Measurements from ENCODE around the gene DVL3.
"Not testable (repeated sequence)": the region's sequence is repeated elsewhere in the genome, so short reads cannot be mapped to it uniquely, and the experiment has no call there.

Gene DVL3

DNA sequence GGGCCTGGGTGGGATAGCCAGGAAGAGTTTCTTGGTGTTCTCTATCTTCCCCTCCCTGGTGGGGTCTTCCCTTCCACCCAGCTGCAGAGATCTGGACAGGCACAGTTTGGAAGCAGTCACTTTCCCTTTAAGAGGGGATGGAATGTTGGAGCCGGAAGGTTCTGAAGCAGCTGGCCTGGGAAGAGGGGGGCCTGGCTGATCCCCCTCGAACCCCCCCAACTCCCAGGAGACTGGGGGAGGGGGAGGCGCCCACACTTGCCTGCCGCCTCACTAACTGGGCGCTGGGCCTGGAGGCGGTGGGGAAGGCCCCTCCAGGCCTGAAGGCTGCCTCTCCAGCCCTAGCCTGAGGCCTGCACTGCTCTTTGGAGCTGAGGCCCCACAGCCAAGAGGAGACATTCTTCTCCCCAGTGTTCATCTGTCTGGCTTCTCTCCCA, 1.4 kb downstream of the DVL3 start:
- peak; percentile 72 for DNase-seq

DNA sequence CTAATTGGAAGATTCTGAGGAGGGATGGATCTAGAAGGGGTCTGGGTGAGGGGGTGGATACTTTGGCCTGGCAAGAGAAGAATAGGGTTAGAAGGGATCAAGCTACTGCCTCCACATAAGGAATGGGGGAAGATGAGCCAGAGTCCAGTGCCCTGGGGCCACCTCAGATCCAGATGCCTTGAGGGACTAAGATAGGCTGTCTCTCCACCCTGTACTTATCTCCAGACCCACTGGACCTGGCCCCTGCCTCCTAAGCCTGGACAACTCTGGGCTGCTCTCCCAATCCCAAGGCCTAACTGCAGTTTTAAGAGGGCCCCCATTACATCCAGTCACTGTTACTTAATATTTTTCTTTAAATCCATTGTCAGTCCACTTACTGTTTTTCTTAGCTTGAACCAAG, 2.0 kb downstream of the DVL3 start:
- no peak for DNase-seq

DNA sequence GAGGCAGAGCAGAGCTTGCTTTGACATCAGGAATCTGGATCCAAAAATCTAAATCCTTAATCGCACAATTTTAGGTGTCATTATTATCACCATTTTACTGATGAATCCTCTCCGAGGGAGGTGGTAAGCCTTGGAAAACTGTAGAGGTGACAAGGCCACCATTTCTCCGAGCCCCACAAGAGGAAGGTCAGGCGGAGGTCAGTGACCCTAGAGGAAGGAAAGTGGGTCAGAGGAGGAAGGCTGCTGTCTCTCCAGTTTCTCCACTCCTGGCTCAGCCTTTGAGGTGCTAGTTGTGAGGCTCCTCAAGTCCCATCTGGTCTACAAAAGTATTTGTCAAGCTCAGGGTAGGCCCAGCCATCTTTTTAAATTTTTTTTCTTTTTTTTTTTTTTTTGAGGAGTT, 3.2 kb downstream of the DVL3 start:
- DNase-seq, result no peak

DNA sequence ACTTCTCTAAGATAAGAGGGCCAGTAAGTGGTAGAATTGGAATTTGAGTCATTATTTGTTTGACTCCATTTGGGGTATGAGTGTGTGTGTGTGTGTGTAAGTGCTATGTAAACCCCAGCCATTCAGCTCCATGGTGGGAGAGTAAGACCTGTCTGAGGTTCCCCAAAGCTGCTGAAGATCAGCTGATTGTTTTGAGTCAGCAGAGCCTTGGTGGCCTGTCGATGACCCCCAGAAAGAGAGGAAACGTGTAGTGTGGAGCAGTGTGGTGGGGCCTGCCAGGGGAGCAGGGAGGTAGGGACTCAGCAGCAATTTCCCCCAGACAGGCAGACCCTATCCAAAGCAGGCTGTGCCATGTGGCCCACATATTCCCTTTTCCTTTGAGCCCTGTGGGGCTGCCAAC, 5.3 kb downstream of the DVL3 start:
- DNase-seq, result peak; percentile 73

DNA sequence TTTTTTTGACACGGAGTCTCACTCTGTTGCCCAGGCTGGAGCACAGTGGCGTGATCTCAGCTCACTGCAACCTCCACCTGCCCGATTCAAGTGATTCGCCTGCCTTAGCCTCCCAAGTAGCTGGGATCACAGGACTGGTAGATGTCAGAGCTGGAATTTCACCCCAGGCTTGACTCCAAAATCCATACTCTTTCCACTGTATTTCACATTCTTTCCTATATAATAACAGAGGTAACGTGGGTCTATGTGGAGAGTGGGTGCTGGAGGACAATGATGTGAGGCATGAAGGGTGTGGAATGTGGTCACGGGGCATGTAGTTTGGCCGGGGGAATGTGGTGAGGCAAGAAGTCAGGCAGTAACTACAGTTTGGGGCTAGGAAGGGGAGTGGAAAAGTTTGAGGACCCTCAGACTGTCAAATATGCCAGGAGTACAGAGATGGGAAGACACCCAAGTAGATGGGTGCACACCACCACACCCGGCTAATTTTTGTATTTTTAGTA, 7.4 kb downstream of the DVL3 start:
- not testable (repeated sequence) for DNase-seq

DNA sequence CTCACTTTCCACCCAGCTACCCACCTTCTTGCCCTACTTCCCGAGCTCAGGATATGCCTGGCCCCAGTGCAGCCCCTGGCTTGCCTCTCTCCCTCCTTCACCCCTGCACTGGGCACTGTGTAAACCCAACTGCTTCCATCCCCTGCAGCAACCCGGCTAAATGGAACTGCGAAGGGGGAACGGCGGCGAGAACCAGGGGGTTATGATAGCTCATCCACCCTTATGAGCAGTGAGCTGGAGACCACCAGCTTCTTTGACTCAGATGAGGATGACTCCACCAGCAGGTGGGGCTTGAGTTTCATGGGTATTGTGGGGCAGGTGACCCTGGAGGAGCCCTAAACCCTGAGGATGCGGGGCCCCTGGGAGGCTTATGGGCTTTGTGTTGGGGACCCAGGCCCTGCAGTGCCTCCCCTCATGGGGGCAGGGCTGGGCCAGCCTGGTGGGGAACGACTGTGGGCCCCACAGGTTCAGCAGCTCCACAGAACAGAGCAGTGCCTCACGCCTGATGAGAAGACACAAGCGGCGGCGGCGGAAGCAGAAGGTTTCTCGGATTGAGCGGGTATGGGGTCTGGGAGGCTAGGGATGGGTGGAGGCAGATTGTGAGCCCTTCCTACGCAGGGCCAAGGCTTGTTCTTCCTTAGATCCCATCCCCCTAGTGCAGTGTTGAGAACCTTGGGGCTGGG, 9.6 kb downstream of the DVL3 start:
- no peak for DNase-seq

DNA sequence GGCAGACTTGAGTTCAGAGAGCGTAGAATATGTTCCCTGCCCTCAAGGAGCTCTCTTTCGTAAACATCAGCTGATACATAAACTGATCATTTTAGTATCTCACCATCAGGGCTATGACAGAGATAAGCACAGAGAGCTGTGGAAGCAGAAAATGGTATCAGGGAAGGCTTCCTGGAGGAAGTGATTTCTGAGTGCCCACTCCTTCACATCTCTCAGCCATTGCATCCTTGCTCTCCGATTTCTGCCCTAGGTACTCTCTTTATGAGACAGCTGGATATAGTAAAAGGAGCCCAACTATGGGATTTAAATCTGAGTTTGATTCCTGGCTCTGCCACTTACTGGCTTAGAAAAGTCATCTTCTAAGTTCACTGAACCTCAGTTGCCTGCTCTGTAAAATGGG, 10.4 kb downstream of the DVL3 start:
- no peak for DNase-seq

DNA sequence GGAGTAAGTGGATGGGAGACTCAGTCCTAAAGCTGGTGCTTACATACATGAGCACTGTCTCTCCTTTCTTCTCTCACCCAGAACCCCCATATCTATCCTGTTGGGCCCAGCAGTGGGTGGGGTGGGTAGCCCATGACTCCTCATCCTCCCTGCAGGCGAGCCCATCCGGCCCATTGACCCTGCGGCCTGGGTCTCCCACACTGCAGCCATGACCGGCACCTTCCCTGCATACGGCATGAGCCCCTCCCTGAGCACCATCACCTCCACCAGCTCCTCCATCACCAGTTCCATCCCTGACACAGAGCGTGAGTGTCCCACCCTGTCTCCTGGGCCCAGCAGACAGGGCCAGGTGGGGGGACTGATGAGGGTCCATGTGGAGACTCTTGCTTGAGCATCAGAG, 11.5 kb downstream of the DVL3 start:
- no peak for DNase-seq

DNA sequence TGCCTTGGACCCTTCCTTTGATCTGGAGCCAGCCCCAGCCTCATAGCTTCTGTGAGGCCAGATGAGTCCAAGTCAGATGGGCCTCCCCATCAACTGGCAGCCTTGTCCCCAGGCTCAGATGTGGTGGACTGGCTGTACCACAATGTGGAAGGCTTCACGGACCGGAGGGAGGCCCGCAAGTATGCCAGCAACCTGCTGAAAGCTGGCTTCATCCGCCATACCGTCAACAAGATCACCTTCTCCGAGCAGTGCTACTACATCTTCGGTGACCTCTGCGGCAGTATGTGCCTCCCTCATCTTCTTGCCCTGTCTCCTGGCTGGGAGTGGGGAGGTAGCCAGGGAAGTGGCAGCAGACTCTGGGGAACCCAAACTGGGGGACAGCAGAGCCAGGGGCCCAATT, 12.6 kb downstream of the DVL3 start:
- DNase-seq, result no peak

DNA sequence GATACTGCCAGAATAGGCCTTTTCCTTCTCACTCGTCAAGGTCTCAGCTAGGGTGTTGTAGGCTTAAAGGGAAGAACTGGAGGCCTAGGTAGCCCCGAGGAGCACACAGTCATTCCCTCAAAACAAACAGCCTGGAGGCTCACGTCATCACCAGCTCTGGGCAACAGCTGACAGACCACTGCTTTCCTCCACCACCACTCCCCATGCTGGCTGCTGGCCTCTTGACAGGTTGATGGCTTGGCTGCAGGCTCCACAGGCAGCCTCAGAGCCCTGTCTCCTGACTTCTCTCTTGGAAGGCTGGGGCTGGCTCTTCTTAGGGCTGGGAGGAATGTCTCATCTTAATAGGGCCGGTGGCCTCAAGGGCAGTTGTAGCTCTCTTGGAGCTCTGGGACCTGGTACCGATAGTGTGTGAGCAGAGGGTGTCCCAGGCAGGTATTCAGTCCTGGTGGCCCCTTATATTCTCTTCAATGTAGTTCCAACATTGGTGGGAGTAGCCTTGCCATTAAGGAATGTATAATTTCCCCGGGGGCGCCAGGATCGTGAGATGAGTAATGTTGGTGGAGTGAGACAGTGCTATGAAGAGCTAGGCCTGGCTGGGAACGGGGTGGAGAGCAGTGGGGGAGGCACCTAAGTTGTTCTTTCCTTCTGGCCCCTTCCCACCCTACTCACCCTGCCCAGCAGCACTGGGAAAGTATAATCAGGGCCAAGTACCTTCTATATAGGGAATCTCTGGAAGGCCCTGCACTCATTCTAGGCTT, 13.4 kb downstream of the DVL3 start:
- peak; percentile 85 for DNase-seq

DNA sequence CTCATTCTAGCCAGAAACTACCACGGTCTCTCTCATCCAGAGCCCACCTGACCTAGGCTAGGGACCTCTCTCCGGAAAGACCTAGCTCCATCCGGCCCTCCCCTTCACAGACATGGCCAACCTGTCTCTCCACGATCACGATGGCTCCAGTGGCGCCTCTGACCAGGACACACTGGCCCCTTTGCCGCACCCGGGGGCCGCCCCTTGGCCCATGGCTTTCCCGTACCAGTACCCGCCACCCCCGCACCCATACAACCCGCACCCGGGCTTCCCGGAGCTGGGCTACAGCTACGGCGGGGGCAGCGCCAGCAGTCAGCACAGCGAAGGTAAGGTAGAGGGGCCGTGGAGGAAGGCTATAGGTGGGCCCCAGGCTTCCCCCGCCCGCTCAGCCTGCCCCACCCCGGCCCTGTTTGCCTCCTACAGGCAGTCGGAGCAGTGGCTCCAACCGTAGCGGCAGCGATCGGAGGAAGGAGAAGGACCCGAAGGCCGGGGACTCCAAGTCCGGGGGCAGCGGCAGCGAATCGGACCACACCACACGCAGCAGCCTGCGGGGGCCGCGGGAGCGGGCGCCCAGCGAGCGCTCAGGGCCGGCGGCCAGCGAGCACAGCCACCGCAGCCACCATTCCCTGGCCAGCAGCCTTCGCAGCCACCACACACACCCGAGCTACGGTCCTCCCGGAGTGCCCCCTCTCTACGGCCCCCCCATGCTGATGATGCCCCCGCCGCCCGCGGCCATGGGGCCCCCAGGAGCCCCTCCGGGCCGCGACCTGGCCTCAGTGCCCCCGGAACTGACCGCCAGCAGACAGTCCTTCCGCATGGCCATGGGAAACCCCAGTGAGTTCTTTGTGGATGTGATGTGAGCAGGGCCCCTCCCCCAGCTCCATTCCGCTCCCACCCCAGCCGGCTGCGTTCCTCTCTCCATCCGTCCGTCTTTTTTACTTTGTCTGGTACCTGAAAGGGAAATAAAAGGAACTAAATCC, 15.0 kb downstream of the DVL3 start:
- DNase-seq, result no peak

DNA sequence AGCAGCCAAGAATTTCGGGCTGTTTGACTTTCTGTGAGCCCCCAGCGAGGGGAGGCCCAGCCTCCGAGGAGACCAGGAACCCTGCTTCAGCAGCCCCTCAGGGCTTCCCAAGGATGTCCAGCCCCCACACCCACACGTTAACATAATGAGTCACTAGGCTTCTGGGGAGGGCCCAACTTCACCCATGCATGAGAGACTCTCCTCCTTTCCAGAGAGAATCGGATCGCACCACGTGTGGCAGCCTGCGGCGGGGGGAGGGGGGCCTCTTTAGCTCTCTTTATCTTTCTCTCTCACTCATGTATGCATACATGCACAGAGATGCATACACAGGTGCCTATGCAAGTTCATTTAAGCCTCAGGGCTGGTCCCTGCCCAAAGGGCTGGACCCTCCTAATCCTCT, 16.4 kb downstream of the DVL3 start:
- DNase-seq, result peak; percentile 76

DNA sequence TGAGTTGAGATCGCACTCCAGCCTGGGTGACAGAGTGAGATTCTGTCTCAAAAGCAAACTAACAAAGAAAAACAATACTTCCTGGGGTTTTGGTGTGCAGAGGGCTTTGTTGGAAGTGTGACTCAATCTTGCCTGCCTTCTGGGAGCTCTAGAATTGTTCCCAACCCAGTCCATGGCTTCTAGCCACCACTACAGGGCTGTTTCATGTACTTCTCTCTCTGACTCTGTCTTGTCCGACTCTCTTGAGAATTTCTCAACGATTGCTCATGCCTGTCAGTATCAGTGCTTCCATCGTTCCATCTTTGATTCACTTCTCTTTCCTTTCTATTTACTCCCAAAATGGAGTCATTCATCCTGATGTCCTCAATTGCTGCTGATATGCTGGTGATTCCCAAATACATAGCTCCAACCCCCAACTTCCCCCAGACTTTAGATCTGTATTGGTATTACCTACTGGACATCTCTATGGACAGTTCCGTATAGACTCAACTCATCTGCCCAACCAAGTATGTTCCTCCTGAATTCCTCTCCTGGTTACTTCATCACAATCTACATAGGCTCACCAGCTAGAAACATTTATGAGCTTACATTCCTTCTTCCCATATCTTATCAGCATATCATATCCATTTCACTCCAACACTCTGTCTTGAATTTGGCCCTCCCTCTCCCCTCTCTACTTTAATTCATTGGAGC, 17.6 kb downstream of the DVL3 start:
- peak; percentile 92 for DNase-seq

DNA sequence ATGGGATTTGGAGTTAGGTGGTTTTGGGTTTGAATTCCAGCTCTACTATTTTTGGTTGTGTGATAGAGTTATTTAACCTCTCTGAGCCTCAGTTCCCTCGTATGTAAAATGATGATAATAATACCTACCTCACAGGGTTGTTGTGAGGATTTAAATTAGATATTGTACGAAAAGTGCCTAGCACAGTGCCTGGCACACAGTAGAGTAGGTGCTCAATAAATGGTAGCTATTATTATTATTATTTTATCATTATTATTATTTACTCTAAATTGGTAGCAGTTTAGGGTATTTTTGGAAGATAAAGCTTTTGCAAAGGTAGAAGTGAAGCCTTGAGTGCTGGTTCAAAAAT, 18.2 kb downstream of the DVL3 start:
- no peak for DNase-seq

DNA sequence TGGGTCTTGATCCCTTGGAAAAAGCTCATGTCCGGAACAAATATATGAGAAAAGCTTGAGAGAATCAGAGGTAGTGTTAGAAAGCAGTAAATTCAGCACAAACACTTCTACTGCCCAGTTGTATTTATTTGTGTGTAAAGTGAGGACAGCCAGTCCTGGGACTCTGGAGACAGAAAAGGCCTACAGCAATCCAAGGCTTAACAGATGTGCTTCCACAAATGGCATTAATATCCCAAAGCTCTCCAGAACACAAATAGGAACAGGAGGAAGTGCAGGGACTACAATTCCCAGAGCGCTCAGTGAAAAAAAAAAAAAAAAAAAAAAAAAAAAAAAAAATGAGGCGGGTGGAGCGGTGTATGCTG, 19.1 kb downstream of the DVL3 start:
- DNase-seq, result no peak

DNA sequence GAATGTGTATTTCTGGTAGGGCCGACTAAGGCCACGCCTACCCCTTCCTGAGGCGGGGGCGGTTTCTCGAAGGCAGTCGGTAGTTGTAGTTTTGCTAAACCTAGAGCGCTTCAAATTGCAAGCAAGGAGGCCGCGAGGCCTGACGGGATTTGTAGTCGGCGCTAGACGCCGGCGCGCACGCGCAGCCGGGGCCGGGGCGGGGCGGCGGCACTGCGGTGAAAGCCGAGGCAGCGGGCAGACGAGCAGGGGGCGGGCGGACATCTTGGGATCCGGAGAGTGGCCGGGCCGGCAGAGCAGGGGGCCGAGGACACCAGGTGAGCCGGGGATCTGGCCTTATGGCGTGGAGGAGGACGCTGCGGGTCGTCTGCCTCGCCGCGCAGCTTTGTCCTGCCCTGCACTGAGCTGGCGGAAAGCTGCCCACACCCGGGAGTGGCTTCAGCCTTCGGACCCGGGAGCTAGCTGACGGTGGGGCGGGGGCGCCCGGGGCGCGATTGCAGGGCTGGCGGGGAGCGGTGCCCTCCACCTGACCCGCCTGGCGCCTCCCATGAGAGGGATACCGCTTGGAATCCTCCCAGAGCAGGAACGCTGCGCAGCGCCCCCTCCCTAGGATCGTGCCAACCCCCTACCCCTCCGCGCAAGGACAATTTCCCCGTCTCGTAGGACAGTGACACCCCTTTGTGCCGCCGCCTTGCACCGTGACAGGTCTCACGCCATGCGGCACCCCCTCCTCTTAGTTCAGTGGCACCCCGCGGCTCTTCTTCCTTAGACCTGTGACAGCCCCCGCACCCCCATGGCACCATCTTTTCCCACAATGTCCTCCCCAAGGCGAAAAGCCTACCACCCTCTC, 19.7 kb downstream of the DVL3 start, which contains the start of gene AP2M1:
Gene AP2M1, plus strand, starts transcription at position 210 of the 847 bp plus-strand sequence. CDS start 2,139 bp downstream, outside the sequence.
- DNase-seq, result peak; percentile 99

DNA sequence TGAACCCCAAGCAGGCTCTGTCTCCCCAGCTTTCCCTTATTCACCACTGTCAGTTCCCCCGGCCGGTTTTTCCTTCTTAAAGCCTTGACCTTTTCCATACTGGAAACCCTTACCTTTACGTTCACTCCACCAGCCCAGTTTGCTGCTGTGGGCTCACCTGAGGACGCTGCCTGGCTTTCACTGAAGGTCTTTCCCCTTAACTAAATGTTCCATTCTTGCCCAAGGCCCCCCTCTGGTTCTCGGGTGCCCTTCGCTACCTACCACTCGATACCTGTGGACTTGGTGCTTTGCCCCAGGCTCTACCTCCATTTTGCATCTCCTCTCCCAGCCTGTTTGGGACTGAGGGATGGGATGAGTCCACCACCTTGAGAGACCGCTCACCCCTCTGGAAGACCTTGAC, 20.3 kb downstream of the DVL3 start:
- DNase-seq, result no peak

DNA sequence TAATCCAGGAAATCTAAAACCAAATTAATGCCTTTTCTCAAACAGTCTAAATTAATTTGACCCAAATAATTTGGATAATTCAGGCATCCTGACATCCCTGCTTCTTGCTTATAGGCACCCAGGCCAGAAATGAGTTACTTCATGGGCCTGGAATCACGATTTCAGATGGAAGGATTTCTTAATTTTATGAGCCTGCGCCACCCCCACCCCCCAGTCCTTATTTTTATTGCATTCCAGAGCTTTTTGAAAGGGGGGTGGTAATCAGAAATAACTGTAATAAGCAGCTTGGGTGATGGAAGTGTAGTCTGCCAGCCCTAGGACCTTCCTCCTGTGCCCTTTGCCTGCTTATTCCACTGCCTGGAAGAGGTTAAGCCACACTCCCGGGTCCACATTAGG, 20.8 kb downstream of the DVL3 start:
- no peak for DNase-seq

DNA sequence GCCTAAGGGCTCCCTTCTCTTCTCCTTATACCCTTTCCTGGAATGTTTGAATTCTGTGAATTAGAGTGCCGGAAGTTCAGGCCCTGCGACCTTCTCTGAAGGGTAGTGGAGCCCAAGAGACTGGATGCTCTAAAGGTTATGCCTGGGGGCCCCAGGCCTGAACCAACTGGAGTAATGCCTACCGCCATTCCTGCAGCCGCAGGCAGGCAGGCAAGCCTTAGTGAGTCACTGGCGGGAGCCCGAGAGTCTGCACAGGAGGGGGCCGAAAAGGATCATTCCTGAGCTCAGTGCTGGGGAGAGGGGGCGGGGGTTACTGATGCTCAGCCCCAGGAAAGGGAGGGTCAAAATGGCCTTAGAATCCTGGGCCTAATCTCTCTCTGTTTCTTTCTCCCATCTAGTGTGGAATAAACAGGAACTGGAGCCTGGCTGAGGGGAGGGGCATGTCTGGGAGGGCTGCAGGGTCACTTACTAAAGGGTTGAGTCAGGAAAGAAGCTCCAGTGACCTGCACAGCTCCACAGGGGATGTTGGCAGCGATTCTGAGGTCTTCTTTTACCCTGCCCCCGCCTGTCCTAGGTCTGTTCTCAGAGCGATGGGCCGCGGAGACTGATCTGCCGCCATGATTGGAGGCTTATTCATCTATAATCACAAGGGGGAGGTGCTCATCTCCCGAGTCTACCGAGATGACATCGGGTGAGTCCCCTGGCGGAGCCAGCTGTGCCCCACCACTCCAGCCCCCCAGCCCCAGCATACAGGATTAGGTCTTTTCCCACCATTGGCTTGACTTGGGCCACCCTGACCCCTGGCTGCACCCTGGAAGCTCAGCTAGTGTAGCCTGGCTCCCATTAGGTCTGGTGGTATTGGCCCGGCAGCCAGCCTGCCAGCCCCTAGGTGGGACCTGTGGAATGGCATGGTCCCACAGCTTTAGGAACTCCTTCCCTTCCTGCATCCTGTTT, 21.5 kb downstream of the DVL3 start:
- peak; percentile 97 for DNase-seq

DNA sequence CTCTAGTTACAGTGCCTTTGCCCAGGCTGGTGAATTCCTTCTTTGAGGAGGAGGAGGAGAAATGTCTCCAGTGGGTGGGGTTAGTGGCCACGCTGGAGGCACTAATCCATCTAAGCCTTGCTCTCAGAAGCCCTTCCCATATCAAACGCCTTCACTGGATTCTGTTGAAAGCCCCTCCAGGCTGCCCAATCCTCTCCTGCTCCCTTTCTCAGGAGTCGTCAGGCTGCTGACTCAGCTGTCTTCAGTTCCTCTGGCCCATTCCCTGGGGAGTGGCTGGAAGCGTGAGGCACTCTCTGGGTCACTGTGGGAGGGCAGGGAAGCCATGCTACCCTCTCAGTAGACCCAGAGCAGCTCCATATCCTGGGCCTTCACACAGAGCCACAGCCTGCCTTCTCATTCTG, 22.2 kb downstream of the DVL3 start:
- DNase-seq, result peak; percentile 68
